ENCODE data around the gene SH3BP4. TPM values are rescaled to one million over a fixed set of nuclear protein-coding genes. Genes with fewer than 3 reads are reported as not detected.
"Not testable (repeated sequence)": the region's sequence is repeated elsewhere in the genome, so short reads cannot be mapped to it uniquely, and the experiment has no call there.

The SH3BP4 gene
- total RNA-seq, 1 experiment from 2014 or later: 89.1 TPM

- DNase-seq (ENCODE audit: low read depth): no peak
These were observed 65.6 kb downstream of the SH3BP4 start for GRCh38 chr2:235017441-235017840.

GRCh38 chr2:235018838-235019237 is 67.0 kb downstream of the SH3BP4 start:
- no peak for DNase-seq (ENCODE audit: low read depth)

DNA sequence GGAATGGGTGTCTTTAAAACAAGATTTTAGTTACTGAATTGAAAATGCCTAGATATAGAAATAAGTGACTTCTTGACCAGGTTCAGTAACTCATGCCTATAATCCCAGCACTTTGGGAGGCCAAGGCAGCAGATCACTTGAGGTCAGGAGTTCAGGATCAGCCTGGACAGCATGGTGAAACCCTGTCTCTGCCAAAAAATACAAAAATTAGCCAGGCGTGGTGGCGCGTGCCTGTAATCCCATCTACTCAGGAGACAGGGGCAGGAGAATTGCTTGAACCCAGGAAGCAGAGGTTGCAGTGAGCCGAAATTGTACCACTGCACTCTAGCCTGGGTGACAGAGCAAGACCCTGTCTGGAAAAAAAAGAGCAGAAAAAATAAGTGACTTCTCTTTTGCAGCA is 68.3 kb downstream of the SH3BP4 start:
- DNase-seq (ENCODE audit: low read depth): not testable (repeated sequence)

GRCh38 chr2:235021752-235022151 is 69.9 kb downstream of the SH3BP4 start:
- DNase-seq (ENCODE audit: low read depth): peak; percentile 95

DNA sequence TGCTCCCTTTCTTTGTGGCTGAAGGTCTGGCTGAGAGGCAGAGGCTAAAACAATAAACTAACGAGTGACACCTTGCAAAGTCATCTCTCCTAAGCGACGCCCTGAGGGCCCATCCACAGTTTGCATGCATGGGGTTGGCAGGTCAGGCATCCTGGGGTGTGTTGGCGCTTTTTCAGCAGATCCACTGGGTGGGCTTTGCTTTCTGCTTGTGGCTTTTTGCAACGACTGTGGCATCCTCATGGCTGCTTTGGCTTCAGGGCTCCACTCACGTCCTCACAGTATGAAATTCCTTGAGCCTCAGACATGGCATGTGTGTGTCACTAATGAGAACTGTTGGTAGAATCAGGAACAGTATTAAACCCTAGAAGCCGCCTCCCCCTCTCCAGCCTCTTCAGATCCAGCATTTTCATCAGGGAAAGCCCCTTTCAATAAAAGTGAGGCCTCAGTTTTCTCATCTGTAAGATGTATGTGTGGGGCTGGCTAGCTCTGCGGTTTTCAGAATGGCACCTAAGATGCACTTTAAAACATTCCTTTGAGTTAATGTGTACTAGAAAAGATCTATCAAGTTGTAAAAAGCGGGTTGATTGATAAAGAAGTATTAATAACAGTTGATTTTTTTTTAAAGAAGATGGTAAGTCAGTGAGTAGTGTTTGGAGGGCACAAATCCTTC is 72.5 kb downstream of the SH3BP4 start:
- peak; percentile 98 for DNase-seq (ENCODE audit: low read depth)

DNA sequence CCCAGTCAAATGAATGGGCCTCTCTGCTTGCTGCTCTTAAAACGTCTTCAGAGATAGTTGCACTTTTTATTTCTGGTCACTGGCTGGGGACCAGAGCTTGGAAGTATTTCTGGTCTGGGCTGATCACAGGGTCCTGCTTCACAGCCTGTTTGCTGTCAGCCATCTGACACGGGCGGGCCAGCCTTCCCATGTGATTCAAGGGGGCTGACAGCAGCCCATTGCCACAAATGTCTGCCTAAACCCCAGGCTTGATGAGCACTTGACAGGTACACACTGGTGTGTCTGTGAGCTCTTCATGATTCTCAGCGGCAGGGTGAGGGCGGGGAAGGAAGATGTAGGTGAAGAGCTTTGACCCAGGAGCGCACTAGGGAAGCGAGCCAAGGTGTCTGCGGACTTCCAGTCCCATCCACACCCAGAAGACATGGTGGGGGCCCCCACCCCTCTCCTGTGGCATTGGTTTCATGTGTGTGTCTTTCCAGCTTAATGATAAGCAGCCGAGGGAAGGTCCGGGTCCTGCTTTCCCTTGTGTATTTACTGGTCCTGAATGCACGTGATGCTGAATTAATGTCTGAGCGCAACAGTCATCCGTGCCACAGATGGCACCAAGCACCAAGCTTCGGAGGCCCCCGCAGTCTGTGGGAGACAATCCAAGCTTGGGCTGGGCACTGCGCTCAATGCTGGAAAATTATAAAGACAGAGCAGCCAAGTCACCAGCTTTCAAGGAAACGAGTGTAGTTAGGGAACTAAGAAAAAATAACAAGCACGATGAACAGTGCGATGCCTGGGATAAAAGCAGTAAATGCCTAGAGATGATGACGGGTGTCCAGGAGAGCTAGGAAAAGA is 73.3 kb downstream of the SH3BP4 start:
- no peak for DNase-seq (ENCODE audit: low read depth)

DNA sequence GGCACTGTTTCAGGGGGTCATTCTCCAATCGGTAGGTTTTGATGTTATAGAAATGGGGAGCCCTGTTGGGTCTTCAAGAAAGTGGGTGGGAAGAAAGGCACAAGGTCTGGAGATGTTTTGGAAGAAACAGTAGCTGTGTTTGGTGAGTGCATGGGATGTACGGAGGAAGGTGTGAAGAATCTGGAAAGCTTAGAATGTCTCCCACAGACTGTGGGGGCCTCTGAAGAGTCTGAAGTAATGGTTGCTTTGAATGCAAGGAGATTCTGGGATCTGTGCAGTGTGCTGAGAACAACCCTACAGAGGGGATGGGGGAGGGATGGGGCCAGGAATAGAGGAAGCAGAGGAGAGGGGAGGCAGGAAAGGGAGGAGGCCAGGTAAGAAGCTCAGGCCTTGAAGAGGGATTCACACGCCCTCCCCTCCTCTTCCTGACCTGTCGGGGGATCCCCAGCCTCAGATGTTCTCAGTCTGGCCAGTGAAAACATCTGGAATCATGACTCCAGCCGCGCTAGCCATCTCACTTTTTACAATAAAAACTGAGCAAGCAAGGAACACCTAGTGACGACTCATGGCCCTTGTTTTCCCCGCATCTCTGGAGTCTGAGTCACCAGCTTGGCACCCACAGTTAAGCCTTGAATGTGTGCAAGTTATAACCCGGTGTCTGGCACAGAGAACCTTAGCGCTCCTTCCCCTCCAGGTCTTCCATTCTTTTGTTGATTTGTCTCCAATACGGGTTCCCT is 74.2 kb downstream of the SH3BP4 start:
- peak; percentile 95 for DNase-seq (ENCODE audit: low read depth)

GRCh38 chr2:235026649-235027557 is 75.1 kb downstream of the SH3BP4 start:
- DNase-seq (ENCODE audit: low read depth): peak; percentile 91

DNA sequence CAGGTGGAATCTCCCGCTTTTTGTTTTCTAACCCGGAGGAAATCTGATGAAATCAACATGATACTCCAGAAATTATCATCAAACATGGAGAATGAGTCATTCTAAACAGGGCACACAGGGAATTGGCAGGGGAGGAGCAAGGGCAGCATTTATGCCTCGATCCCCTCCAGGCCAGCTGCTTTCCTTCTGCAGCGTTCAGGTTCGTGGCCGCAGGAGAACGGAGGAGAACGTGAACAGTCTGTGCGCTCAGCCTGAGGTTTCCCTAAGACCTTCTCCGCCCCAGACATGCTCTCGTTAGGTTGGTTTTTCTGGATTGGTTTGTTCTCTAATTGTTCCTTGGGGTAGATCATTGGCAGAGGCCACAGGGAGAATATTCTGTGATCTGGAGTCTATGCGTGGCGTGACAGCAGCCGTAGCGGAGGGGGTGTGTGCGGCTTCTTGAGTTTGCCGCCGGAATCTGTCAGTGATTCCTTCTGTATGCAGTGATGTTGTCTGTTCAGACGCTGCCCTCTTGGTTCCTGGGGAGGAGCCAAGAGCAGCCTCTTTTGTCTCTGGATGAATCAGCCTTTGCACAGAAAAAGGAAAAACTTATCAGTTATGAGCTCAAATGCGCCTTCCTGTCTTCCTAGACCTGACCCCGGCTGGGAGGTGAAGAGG is 75.9 kb downstream of the SH3BP4 start:
- peak; percentile 85 for DNase-seq (ENCODE audit: low read depth)

DNA sequence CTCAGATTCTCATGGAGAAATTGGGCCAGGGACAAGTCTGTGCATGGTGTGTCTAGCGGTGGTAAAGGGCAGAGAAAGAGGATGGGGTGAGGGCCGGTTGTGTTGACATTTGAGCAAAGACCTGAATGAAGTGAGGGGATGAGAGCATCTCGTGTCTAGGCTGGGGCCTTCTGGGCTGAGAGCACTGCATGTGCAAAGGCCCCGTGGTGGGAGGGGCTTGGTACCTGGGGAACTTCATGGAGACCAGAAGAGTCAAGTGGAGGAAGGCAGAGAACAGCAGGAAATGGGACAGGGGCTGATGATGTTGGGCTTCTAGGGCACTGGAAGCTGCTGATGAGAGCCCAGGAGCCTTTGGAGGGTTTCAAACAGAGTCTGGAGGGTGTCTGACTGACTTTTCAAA is 76.8 kb downstream of the SH3BP4 start:
- no peak for DNase-seq (ENCODE audit: low read depth)

DNA sequence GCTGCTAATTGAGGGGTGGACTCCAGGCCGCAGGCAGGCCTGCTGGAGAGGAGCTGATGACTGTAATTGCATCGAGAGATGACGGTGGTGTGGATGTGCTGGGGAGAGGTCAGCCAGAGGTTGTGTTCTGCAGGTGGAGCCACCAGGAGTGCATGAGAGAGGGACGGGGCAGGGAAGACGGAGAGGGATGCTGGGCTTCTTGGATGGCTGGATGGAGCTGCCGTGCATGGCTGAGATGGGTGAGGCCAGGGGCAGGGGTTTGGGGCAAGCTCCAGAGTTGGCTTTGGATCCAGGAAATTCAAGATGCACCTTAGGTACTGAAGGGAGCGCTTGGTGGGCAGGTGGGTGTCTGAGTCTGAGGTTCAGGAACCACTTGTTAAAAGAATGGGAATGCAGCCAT is 77.2 kb downstream of the SH3BP4 start:
- DNase-seq (ENCODE audit: low read depth): no peak

GRCh38 chr2:235030126-235030525 is 78.3 kb downstream of the SH3BP4 start:
- no peak for DNase-seq (ENCODE audit: low read depth)

DNA sequence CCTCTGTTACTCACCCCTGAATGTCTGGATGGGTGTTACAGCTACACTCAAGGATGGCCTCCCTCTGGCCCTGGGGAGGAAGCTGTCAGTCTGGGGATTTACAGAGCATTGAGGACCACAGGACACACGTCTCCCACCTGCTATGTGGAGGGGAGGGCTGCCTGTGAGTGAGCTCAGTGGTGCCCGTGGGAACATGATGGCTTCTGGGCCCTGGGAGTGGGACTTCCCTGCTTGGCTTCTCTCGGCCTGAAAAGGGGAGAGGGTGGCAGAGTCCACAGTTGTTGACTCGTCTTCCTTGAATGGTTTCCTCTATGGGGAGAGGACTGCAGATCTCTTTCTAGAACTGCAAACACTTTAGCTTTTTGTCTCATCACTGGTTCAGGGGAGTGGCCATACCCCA is 79.1 kb downstream of the SH3BP4 start:
- DNase-seq (ENCODE audit: low read depth): no peak

- DNase-seq (ENCODE audit: low read depth): no peak
These were observed 80.0 kb downstream of the SH3BP4 start for GRCh38 chr2:235031686-235032373.

- DNase-seq (ENCODE audit: low read depth): no peak
These were observed 80.6 kb downstream of the SH3BP4 start for GRCh38 chr2:235032466-235032865.

DNA sequence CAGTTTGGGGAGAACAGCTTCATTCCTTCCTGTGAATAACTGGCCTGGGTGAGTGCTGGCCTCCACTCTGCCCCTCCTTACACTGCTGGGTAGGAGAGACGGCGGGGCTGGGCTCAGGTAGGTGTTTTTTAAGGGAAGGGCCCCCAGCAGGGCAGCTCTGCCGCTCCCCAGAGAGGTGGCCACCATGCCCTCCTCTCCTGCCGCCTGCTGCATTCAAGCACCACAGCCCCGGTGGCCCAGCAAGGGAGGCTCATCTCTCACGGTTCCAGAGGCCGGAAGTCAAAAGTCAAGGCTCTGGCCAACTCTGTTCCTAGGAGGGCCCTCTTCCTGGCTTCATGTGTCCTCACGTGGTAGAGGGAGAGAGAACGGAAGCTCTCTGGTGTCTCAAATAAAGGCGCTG is 81.1 kb downstream of the SH3BP4 start:
- no peak for DNase-seq (ENCODE audit: low read depth)

DNA sequence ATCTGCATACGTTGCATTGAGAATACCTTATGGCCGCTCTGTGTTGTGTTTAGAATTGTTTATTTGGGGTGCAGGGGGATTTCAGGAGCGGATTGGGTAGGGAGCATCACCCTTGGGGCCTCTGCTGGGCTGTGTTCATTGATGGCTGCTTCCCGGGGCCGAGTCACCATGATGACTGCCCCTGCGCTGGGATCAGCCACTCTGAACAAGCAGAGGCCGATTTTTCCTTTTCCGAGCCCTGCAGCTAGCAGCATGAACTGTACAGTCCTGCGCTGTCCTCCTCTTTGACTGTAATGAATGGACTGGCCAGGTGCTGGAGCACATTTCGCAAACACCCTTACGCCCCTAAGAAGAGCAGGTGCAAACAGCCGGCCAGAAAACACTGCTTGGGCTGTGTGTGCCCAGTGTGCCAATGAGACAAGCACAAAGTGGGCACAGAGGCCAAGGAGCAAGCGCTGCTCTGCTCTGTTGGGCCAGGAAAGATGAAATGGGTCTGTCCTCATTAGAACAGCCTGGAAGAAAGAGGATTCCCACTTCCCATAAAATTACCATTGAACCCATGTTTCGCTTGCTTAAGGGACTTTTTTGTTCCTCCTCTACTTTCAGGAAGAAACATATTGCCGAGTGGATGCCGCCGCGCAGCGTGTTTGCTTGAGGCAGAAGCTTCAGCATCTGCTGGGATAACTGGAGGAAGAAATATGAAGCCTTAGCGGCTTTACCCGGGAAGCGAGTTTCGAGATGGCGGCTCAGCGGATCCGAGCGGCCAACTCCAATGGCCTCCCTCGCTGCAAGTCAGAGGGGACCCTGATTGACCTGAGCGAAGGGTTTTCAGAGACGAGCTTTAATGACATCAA is 82.7 kb downstream of the SH3BP4 start:
- DNase-seq (ENCODE audit: low read depth): no peak

DNA sequence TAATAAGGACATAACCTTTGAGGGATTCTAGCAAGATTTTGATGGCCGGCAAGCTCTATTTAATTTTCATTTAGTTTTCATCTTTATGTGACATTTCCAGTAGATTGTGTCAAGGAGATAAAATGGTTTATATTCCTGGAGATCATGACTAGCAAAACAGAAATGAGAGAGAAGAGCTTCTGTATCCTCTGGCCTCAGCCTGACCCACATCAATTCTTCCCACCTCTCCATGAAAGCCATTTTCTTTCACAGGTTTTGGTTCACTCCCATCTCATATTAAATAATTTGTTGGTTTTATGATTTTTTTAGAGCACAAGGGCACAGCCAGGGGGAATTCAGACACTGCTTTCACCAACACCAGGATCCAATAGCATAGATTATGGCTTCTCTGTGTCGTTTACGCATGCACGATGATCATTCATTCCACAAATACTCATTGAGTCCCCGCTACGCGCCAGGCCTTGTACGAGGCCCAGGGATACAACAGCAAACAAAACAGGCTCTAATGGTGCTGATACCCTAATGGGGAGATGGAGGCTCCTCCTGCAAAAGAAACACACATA is 85.9 kb downstream of the SH3BP4 start:
- no peak for DNase-seq (ENCODE audit: low read depth)
